GM23338 (cell line): ENCODE results near the gene TMEM245. TPM values are rescaled to one million over a fixed set of nuclear protein-coding genes. Genes with fewer than 3 reads are reported as not detected.

ENCODE experiments used
- ATAC-seq: fragments of 200-7000 bp; cut with Tn5 transposase; 3 replicates; pipeline ENCODE4 v1.9.1; 2020
- DNase-seq: peaks from one replicate; pipeline ENCODE4 v3.0.0-alpha.2; 2015; ENCODE audit warnings: low spot score
- H2AFZ ChIP-seq: fragments of 200-600 bp; sonication (generic); 2 replicates; pipeline ENCODE4 v1.8.0; 2016; ENCODE audit warnings: antibody characterized with exemption, mild to moderate bottlenecking, moderate library complexity
- H3F3A ChIP-seq: fragments of 200-600 bp; sonication (generic); replicated peaks from 2 replicates; pipeline ENCODE4 v1.8.0; 2017; ENCODE audit warnings: antibody characterized with exemption, mixed run types, low read depth
- H3K27ac ChIP-seq: fragments of 200-600 bp; sonication (generic); 2 replicates; pipeline ENCODE4 v1.6.1; 2016; ENCODE audit warnings: low read depth
- H3K27me3 ChIP-seq: fragments of 200-600 bp; sonication (generic); 2 replicates; pipeline ENCODE4 v1.8.0; 2016; ENCODE audit warnings: mild to moderate bottlenecking, mixed run types, moderate library complexity; ENCODE audit not compliant: insufficient read depth
- H3K36me3 ChIP-seq: fragments of 200-600 bp; sonication (generic); 2 replicates; pipeline ENCODE4 v1.8.0; 2016; ENCODE audit warnings: mild to moderate bottlenecking; ENCODE audit not compliant: insufficient read depth
- H3K4me1 ChIP-seq: fragments of 200-600 bp; sonication (generic); 2 replicates; pipeline ENCODE4 v1.8.0; 2016; ENCODE audit warnings: mild to moderate bottlenecking, moderate library complexity; ENCODE audit not compliant: insufficient read depth
- H3K4me2 ChIP-seq: fragments of 200-600 bp; sonication (generic); 2 replicates; pipeline ENCODE4 v1.7.1; 2017; ENCODE audit warnings: mixed run types
- H3K4me3 ChIP-seq: fragments of 200-600 bp; sonication (generic); 2 replicates; pipeline ENCODE4 v1.6.1; 2016; ENCODE audit warnings: mixed run types
- H3K79me2 ChIP-seq: fragments of 200-600 bp; sonication (generic); replicated peaks from 2 replicates; pipeline ENCODE4 v1.8.0; 2017; ENCODE audit warnings: mild to moderate bottlenecking; ENCODE audit not compliant: insufficient read depth
- H3K9me2 ChIP-seq: fragments of 200-600 bp; sonication (generic); 2 replicates; pipeline ENCODE4 v1.8.0; 2017; ENCODE audit not compliant: insufficient read depth
- H4K20me1 ChIP-seq: fragments of 200-600 bp; sonication (generic); replicated peaks from 2 replicates; pipeline ENCODE4 v1.8.0; 2017; ENCODE audit warnings: mild to moderate bottlenecking; ENCODE audit not compliant: insufficient read depth
- H3K27ac Mint-ChIP-seq: 2 replicates; pipeline ENCODE4 v1.8.0; 2020; ENCODE audit warnings: inconsistent platforms, mild to moderate bottlenecking, moderate library complexity, mixed read lengths
- H3K27me3 Mint-ChIP-seq: 3 replicates; pipeline ENCODE4 v1.8.0; 2022; ENCODE audit warnings: low read depth, mild to moderate bottlenecking, moderate library complexity, mixed read lengths, inconsistent platforms; ENCODE audit not compliant: insufficient read depth, poor library complexity
- H3K36me3 Mint-ChIP-seq: 3 replicates; pipeline ENCODE4 v1.8.0; 2021; ENCODE audit warnings: low read depth, mild to moderate bottlenecking, inconsistent platforms, moderate library complexity, mixed read lengths
- H3K4me1 Mint-ChIP-seq: 3 replicates; pipeline ENCODE4 v1.8.0; 2020; ENCODE audit warnings: mild to moderate bottlenecking, inconsistent platforms, mixed read lengths
- H3K4me3 Mint-ChIP-seq: 3 replicates; pipeline ENCODE4 v1.8.0; 2021; ENCODE audit warnings: moderate library complexity, mild to moderate bottlenecking, inconsistent platforms, mixed read lengths
- H3K9me3 Mint-ChIP-seq: 3 replicates; pipeline ENCODE4 v1.8.0; 2020; ENCODE audit warnings: moderate library complexity, mild to moderate bottlenecking, inconsistent platforms, mixed read lengths
- CREB1 ChIP-seq: fragments of 250-450 bp; sonication (Bioruptor Pico); IDR thresholded peaks from 2 replicates; pipeline ENCODE4 v1.5.0; 2020; ENCODE audit warnings: low read depth, mild to moderate bottlenecking, moderate library complexity
- CTCF ChIP-seq, 2 experiments: fragments of 200-600 bp in 1 of 2; sonication (generic) in 1 of 2; conservative IDR thresholded peaks; 2 replicates each; pipeline versions ENCODE4 v1.5.1 to v1.6.1; 2016 to 2017; ENCODE audit warnings: antibody characterized with exemption in 2 of 2, low read depth in 2 of 2, mild to moderate bottlenecking in 2 of 2, moderate library complexity in 1 of 2
- ETS1 ChIP-seq: IDR thresholded peaks from 2 replicates; pipeline ENCODE4 v1.6.1; 2016; ENCODE audit warnings: antibody characterized with exemption
- EZH2 ChIP-seq: fragments of 200-600 bp; sonication (generic); IDR thresholded peaks from one replicate; pipeline ENCODE4 v1.8.0; 2017; ENCODE audit warnings: antibody characterized with exemption, mild to moderate bottlenecking, low read depth; ENCODE audit not compliant: unreplicated experiment
- EZH2phosphoT487 ChIP-seq: fragments of 200-600 bp; sonication (generic); IDR thresholded peaks from one replicate; pipeline ENCODE4 v1.8.1; 2018; ENCODE audit warnings: antibody characterized with exemption; ENCODE audit not compliant: unreplicated experiment
- JUNB ChIP-seq: IDR thresholded peaks from one replicate; pipeline ENCODE4 v1.6.1; 2016; ENCODE audit warnings: antibody characterized with exemption; ENCODE audit not compliant: unreplicated experiment
- NANOG ChIP-seq: IDR thresholded peaks from 2 replicates; pipeline ENCODE4 v1.6.1; 2016; ENCODE audit warnings: antibody characterized with exemption, borderline replicate concordance
- POLR2AphosphoS5 ChIP-seq: IDR thresholded peaks from 2 replicates; pipeline ENCODE4 v1.6.1; 2016; ENCODE audit warnings: antibody characterized with exemption, low read depth
- REST ChIP-seq: IDR thresholded peaks from one replicate; pipeline ENCODE4 v1.6.1; 2018; ENCODE audit warnings: antibody characterized with exemption; ENCODE audit not compliant: unreplicated experiment
- STAT1 ChIP-seq: IDR thresholded peaks from one replicate; pipeline ENCODE4 v1.6.1; 2016; ENCODE audit warnings: antibody characterized with exemption; ENCODE audit not compliant: unreplicated experiment
- ZNF114 ChIP-seq: fragments of 250-450 bp; sonication (Bioruptor Pico); IDR thresholded peaks from 2 replicates; pipeline ENCODE4 v1.5.0; 2020; ENCODE audit warnings: mild to moderate bottlenecking, moderate library complexity
- ZNF331 ChIP-seq: fragments of 250-450 bp; sonication (Bioruptor Pico); IDR thresholded peaks from 2 replicates; pipeline ENCODE4 v1.5.0; 2020; ENCODE audit warnings: low read depth, mild to moderate bottlenecking, moderate library complexity
- ZNF462 ChIP-seq: fragments of 250-450 bp; sonication (Bioruptor Pico); IDR thresholded peaks from 2 replicates; pipeline ENCODE4 v1.5.0; 2020; ENCODE audit warnings: mild to moderate bottlenecking, moderate library complexity
- polyA plus RNA-seq: library from polyadenylated mRNA; unstranded; fragments of >200 nt; fragmentation: Nextera tagmentation; extraction: Ambion mirVana; gene quantifications from 2 replicates; pipeline ENCODE4 v1.2.1, GENCODE V29; 2016
- total RNA-seq: library from RNA; depleted of rRNA; stranded (reverse); fragments of >200 nt; shearing (Covaris generic); gene quantifications from 2 replicates; pipeline ENCODE4 v1.2.3, GENCODE V29; 2014

TMEM245 gene
- total and polyA plus RNA-seq, 2 experiments from 2014 or later, result 17.3 to 64.1 TPM

GRCh38 chr9:109033941-109034700 is 85.6 kb downstream of the TMEM245 start:
- Histone ChIP-seq H3K27me3 (no peaks in the 10 kb centered on the region), H4K20me1 (peaks cover 12% of the 10 kb centered on the region; the same call in 1 of the 2 replicates), H3K4me2 (no peak overlapping the region), H3K27ac (no peak overlapping the region; the same call in 1 of the 2 replicates), H3K36me3 (peaks cover 26% of the 10 kb centered on the region; the same call in 1 of the 2 replicates), H3K79me2 (peaks cover 7% of the 10 kb centered on the region), H3F3A (no peaks in the 10 kb centered on the region), H2AFZ (no peak overlapping the region), H3K4me3 (no peak overlapping the region), H3K4me1 (no peaks in the 10 kb centered on the region), H3K9me2 (no peaks in the 10 kb centered on the region)
- peaks cover 44% of the 10 kb centered on the region for H3K36me3 Mint-ChIP-seq
- no peak overlapping the region for H3K4me3 Mint-ChIP-seq
- no peaks in the 10 kb centered on the region for H3K4me1 Mint-ChIP-seq
- DNase-seq (no peak), ATAC-seq (no peak)
- no peaks in the 10 kb centered on the region for H3K9me3 Mint-ChIP-seq
- no peak for TF ChIP-seq ZNF462 (CRISPR knock-in tag)
- TF ChIP-seq ZNF114 (CRISPR knock-in tag), result no peak
- TF ChIP-seq POLR2AphosphoS5, result no peak
- no peak for TF ChIP-seq JUNB
- TF ChIP-seq NANOG, result no peak
- no peak for TF ChIP-seq CTCF (conservative IDR thresholded peaks at IDR 0.05; ENCODE audit: low read depth in 2 of 2)
- TF ChIP-seq EZH2phosphoT487, result no peak
- TF ChIP-seq ZNF331, result no peak
- TF ChIP-seq EZH2, result no peak
- no peak for TF ChIP-seq STAT1
- no peak for TF ChIP-seq CREB1 (CRISPR knock-in tag)
- TF ChIP-seq REST, result no peak
- TF ChIP-seq ETS1, result no peak
- H3K27ac Mint-ChIP-seq, result no peak overlapping the region
- no peaks in the 10 kb centered on the region for H3K27me3 Mint-ChIP-seq
